Body of pancreas (tissue), 4 donors: Measurements from ENCODE around the gene OR10D3. TPM values are rescaled to one million over a fixed set of nuclear protein-coding genes. Genes with fewer than 3 reads are reported as not detected.

Source experiments
- ATAC-seq: fragments of 150-250 bp; one replicate; pipeline ENCODE4 v1.9.1; 2016
- DNase-seq, 4 donors: peaks; one replicate each; pipeline ENCODE4 v3.0.0-alpha.2; 2019
- H3K27ac ChIP-seq, 4 donors: fragments of 200-600 bp; sonication (generic); 1 replicate in 3 of 4; 2 replicates in 1 of 4; pipeline versions ENCODE4 v1.5.1 to v1.6.1; 2016 to 2019; ENCODE audit warnings: mild to moderate bottlenecking in 1 of 4, mixed read lengths in 1 of 4, moderate library complexity in 1 of 4
- H3K27me3 ChIP-seq, 2 donors: fragments of 200-600 bp; sonication (generic); one replicate each; pipeline ENCODE4 v1.6.0; 2016; ENCODE audit warnings: mild to moderate bottlenecking in 1 of 2
- H3K36me3 ChIP-seq, 2 donors: fragments of 200-600 bp; sonication (generic); replicated peaks in 1 of 2; 2 replicates each; pipeline ENCODE4 v1.5.1; 2016; ENCODE audit warnings: low read depth in 2 of 2; ENCODE audit not compliant: insufficient read depth in 1 of 2
- H3K4me1 ChIP-seq: fragments of 200-600 bp; sonication (generic); one replicate; pipeline ENCODE4 v1.6.0; 2016
- H3K4me3 ChIP-seq, 2 donors: fragments of 200-600 bp; sonication (generic); 1 replicate in 1 of 2; 2 replicates in 1 of 2; pipeline ENCODE4 v1.5.1; 2016 to 2019
- H3K9me3 ChIP-seq, 3 donors: fragments of 200-600 bp; sonication (generic); 1 replicate in 2 of 3; 2 replicates in 1 of 3; pipeline ENCODE4 v1.5.1; 2016
- POLR2A ChIP-seq, 3 donors: fragments of 450-650 bp; IDR thresholded peaks; one replicate each; pipeline ENCODE4 v1.6.1; 2016; ENCODE audit warnings: antibody characterized with exemption in 3 of 3, mild to moderate bottlenecking in 2 of 3
- WGBS, 2 donors: methylation state at CpG; one replicate each; pipeline ENCODE4 v1.1.5; 2017; 5-methylcytosine and 5-hydroxymethylcytosine counted together
- intact Hi-C: fragments of 100-400 bp; cut with DNase I; formaldehyde crosslinking; loops from one replicate; pipeline ENCODE4 v1.15.1; 2023
- total RNA-seq, 2 donors: library from RNA; depleted of rRNA; stranded (reverse); fragments of >200 nt; gene quantifications; one replicate each; pipeline ENCODE4 v1.1.0, GENCODE V29; 2016
- TF ChIP-seq, protein P1 (sequence below), 7 experiments: fragments of 450-650 bp in 4 of 7; fragments of 200-600 bp in 3 of 7; sonication (generic) in 3 of 7; IDR thresholded peaks; one replicate each; pipeline ENCODE4 v1.5.1; 2016 to 2019; ENCODE audit warnings: antibody characterized with exemption in 7 of 7

Gene OR10D3
- total RNA-seq, 2 donors from 2014 or later: not detected

DNA sequence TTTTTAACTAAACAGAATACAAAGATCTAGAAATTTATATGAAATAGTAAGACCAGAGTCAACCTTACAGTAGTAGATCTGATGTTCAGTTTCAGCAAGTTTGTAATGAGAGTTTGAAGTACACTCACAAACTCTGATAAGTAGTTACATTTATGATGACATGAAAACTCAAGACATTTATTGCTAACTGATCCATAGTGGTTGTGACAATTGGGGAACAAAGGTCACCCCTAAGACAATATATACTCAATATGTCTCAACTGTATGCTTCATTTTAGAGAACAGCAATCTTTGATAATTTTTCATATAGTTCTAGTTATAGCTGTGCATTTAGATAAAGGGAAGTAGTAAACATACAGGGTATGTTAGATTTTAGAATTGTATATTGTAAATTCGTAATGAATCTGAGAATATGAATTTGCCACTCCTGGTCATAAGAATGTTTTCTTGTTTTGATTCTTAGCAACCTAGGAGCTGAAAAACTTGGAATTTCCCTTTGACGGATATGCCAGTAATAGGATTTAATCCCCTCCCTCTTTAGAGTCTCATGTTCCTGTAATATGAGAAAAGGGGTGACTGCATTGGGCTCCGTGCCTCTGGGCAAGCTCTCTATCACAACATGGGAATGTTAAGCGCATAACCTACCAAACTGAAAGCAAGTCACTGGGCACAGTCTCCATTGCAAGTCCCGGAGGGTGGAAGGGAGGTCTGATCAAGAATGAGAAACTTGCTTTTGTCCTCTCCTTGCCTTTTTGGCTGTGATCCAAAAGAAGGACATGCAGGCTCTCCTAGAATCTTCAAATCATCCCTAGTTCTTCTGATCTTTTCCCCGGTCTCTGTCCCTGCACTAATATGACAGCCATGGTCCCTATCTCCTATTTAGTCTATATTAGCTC, 11.4 kb downstream of the OR10D3 start:
- 81% methylated on average over 6 of the region's 6 CpGs for WGBS, 2 donors
- H3K4me1 ChIP-seq: no peaks in the 10 kb centered on the region
- ATAC-seq (no peak), DNase-seq (no peak)
- intact Hi-C loops: no loop called here
- H3K9me3 ChIP-seq: no peaks in the 10 kb centered on the region
- no peak for TF ChIP-seq POLR2A (IDR thresholded peaks at IDR 0.05)
- TF ChIP-seq, protein P1, sequence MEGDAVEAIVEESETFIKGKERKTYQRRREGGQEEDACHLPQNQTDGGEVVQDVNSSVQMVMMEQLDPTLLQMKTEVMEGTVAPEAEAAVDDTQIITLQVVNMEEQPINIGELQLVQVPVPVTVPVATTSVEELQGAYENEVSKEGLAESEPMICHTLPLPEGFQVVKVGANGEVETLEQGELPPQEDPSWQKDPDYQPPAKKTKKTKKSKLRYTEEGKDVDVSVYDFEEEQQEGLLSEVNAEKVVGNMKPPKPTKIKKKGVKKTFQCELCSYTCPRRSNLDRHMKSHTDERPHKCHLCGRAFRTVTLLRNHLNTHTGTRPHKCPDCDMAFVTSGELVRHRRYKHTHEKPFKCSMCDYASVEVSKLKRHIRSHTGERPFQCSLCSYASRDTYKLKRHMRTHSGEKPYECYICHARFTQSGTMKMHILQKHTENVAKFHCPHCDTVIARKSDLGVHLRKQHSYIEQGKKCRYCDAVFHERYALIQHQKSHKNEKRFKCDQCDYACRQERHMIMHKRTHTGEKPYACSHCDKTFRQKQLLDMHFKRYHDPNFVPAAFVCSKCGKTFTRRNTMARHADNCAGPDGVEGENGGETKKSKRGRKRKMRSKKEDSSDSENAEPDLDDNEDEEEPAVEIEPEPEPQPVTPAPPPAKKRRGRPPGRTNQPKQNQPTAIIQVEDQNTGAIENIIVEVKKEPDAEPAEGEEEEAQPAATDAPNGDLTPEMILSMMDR (IDR thresholded peaks at IDR 0.05): no peak
- H3K4me3 ChIP-seq: no peak overlapping the region
- no peaks in the 10 kb centered on the region for H3K36me3 ChIP-seq
- H3K27me3 ChIP-seq: no peaks in the 10 kb centered on the region
- H3K27ac ChIP-seq: no peak overlapping the region

DNA sequence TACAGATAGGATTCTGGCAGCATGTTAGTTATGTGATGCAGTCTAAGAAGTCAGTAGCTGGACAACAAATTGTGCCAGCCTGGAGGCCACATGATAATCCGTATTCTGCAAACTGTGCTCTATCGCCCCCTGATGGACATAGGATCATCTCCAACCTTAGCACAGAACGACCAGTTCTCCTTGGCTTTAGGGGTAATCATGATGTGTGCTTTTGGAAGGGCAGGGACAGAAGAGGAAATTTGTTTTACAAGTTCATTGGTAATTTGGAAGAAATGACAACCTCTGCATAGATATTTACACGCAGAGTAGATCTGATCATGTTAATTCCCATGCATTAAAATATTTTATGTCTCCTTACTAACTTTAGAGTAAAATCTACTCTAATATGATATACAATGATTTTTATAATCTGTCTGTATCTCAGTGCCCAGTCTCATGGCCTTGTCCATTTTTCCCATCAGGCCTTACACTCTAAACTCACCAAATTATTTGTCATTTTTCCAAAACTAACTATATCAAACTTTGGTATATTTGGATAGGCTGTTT, 12.1 kb downstream of the OR10D3 start:
- no peak for TF ChIP-seq POLR2A (IDR thresholded peaks at IDR 0.05)
- TF ChIP-seq, protein P1 (IDR thresholded peaks at IDR 0.05): peak; percentile 14 to 49 (median 41)

DNA sequence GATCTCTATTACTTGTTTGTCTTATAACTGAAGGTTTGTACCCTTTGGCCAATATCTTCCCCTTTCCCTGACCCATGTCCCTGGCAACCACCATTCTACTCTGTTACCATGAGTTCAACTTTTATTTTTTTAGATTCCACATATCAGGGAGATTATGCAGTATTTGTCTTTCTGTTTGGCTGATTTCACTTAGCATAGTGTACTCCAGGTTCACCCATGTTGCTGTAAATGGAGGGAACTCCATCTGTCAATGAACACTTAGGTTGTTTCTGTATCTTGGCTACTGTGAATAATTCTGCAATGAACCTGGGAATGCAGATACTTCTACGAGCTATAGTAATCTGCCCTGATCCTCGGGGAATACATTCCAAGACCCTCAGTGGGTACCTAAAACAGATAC, 14.9 kb downstream of the OR10D3 start:
- 58 to 71% methylated on average over 2 of the region's 2 CpGs for WGBS, 2 donors
- no peak for DNase-seq
- ATAC-seq: peak; percentile 27

More for the DNA sequence above, 12.1 kb downstream of the OR10D3 start:
- ATAC-seq (no peak), DNase-seq (peak; percentile 31 to 48 (median 44))
- intact Hi-C loops: no loop called here
- WGBS, 2 donors: 36 to 42% methylated on average over 4 of the region's 4 CpGs
- no peaks in the 10 kb centered on the region for H3K4me1 ChIP-seq
- no peaks in the 10 kb centered on the region for H3K27me3 ChIP-seq
- no peak overlapping the region for H3K4me3 ChIP-seq
- no peaks in the 10 kb centered on the region for H3K9me3 ChIP-seq
- H3K36me3 ChIP-seq: no peaks in the 10 kb centered on the region
- no peak overlapping the region for H3K27ac ChIP-seq

DNA sequence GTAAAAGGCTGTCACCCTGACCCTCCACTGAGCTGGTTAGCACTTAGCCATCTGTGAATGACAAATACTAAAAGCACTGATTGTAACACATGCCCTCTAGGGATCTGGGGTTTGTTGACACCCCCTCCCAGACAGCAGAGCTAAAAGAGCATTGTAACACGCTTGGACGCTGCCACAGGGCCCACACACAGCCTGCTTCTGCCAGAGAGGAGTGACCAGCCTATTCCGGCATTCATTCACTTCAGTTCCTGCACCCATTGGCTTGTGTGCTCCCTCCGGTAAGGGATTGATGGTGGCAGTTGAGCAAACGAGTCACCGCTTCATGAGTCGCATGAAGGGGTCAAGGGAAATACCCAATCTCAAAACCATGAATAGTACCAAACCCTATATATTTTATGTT, 15.8 kb downstream of the OR10D3 start:
- Histone ChIP-seq H3K9me3 (no peaks in the 10 kb centered on the region), H3K27ac (no peak overlapping the region), H3K4me1 (no peaks in the 10 kb centered on the region), H3K36me3 (no peaks in the 10 kb centered on the region), H3K27me3 (no peaks in the 10 kb centered on the region), H3K4me3 (no peak overlapping the region)
- TF ChIP-seq POLR2A (IDR thresholded peaks at IDR 0.05): no peak
- TF ChIP-seq, protein P1 (IDR thresholded peaks at IDR 0.05): no peak
- ATAC-seq: no peak
- intact Hi-C loops: no loop called here
- peak in 1 of 4 donors; percentile 8 for DNase-seq
- 87 to 93% methylated on average over 7 of the region's 7 CpGs for WGBS, 2 donors

More for the DNA sequence above, 14.9 kb downstream of the OR10D3 start:
- TF ChIP-seq, protein P1 (IDR thresholded peaks at IDR 0.05): no peak
- no peak for TF ChIP-seq POLR2A (IDR thresholded peaks at IDR 0.05)
- Histone ChIP-seq H3K4me3 (no peak overlapping the region), H3K4me1 (no peaks in the 10 kb centered on the region), H3K27me3 (no peaks in the 10 kb centered on the region), H3K9me3 (no peaks in the 10 kb centered on the region), H3K36me3 (no peaks in the 10 kb centered on the region), H3K27ac (no peak overlapping the region)
- intact Hi-C loops: no loop called here
